NCI-H526 (cell line): Measurements from ENCODE around the gene MAPK12.

ENCODE experiments used
- DNase-seq, 2 experiments: peaks; one replicate each; lab custom pipeline; 2025; lab: John Stamatoyannopoulos, UW

MAPK12 gene

GRCh38 chr22:50267591-50268390 lies 6.3 kb upstream of the MAPK12 start:
- DNase-seq: peak in 1 of 2 experiments; percentile 73

GRCh38 chr22:50266994-50267393 lies 5.5 kb upstream of the MAPK12 start:
- no peak for DNase-seq

- no peak for DNase-seq
Measured at GRCh38 chr22:50264946-50265669, 3.6 kb upstream of the MAPK12 start.

- no peak for DNase-seq
Measured at GRCh38 chr22:50264104-50264745, 2.7 kb upstream of the MAPK12 start.

GRCh38 chr22:50262973-50263617 lies 1.6 kb upstream of the MAPK12 start:
- no peak for DNase-seq

- peak in 1 of 2 experiments; percentile 47 for DNase-seq
Measured at GRCh38 chr22:50262460-50262911, 1.0 kb upstream of the MAPK12 start.

- DNase-seq: peak in 1 of 2 experiments; percentile 70
Measured at GRCh38 chr22:50260801-50261614, 475 bp downstream of the MAPK12 start.

- DNase-seq: no peak
Measured at GRCh38 chr22:50260434-50260800, 1.1 kb downstream of the MAPK12 start.

GRCh38 chr22:50259302-50259701 lies 2.2 kb downstream of the MAPK12 start:
- no peak for DNase-seq

GRCh38 chr22:50258361-50259292 lies 2.9 kb downstream of the MAPK12 start:
- no peak for DNase-seq

- no peak for DNase-seq
Measured at GRCh38 chr22:50257451-50258360, 3.8 kb downstream of the MAPK12 start.

- peak in 1 of 2 experiments; percentile 42 for DNase-seq
Measured at GRCh38 chr22:50257041-50257440, 4.4 kb downstream of the MAPK12 start.

GRCh38 chr22:50256258-50256862 lies 5.1 kb downstream of the MAPK12 start:
- DNase-seq: no peak

GRCh38 chr22:50255607-50256006 lies 5.9 kb downstream of the MAPK12 start:
- no peak for DNase-seq

GRCh38 chr22:50255099-50255498 lies 6.4 kb downstream of the MAPK12 start:
- DNase-seq: no peak

- DNase-seq: no peak
Measured at GRCh38 chr22:50253941-50254340, 7.5 kb downstream of the MAPK12 start.

- DNase-seq: no peak
Measured at GRCh38 chr22:50253046-50253915, 8.2 kb downstream of the MAPK12 start.
